T-cell (primary cell): Measurements from ENCODE around the gene TBX4. TPM values are rescaled to one million over a fixed set of nuclear protein-coding genes. Genes with fewer than 3 reads are reported as not detected.

Experiments used
- ATAC-seq, 4 experiments: fragments of 200-7000 bp in 3 of 4; fragments of 150-1000 bp in 1 of 4; cut with Tn5 transposase; replicated peaks in 1 of 4; 1 replicate in 3 of 4; 2 replicates in 1 of 4; pipeline ENCODE4 v1.10.0; 2021; ENCODE audit warnings: moderate library complexity in 3 of 4, mild to moderate bottlenecking in 2 of 4, moderate number of reproducible peaks in 1 of 4
- CTCF ChIA-PET, 2 donors: fragments of 300-600 bp; sonication (Branson Sonifier 250); formaldehyde crosslinking; loops; one replicate each; lab custom pipeline; 2022; ENCODE audit warnings: antibody characterized with exemption in 2 of 2; lab: Charles Lee
- POLR2A ChIA-PET, 2 donors: fragments of 300-600 bp; sonication (Branson Sonifier 250); formaldehyde crosslinking; loops; one replicate each; lab custom pipeline; 2022; ENCODE audit warnings: antibody characterized with exemption in 2 of 2; lab: Charles Lee
- DNase-seq, 35 experiments: peaks; one replicate each; pipeline versions ENCODE4 v3.0.0 to v3.0.0-alpha.2; 2013 to 2023
- H3K27ac ChIP-seq: one replicate; pipeline ENCODE4 v1.5.1; 2013; ENCODE audit warnings: low read length
- H3K27me3 ChIP-seq, 2 experiments: replicated peaks in 1 of 2; 1 replicate in 1 of 2; 2 replicates in 1 of 2; pipeline versions ENCODE4 v1.6.1 to v1.7.0; 2013; ENCODE audit warnings: low read length in 1 of 2, mixed read lengths in 1 of 2; ENCODE audit not compliant: control insufficient read depth in 2 of 2, insufficient read depth in 2 of 2; ENCODE audit errors: extremely low read depth in 1 of 2
- H3K36me3 ChIP-seq, 2 donors: 1 replicate in 1 of 2; 2 replicates in 1 of 2; pipeline versions ENCODE4 v1.6.1 to v1.7.0; 2013; ENCODE audit warnings: low read length in 1 of 2; ENCODE audit not compliant: control insufficient read depth in 2 of 2, insufficient read depth in 1 of 2; ENCODE audit errors: extremely low read depth in 1 of 2
- H3K4me1 ChIP-seq, 2 experiments: 1 replicate in 1 of 2; 2 replicates in 1 of 2; pipeline versions ENCODE4 v1.6.1 to v1.7.0; 2013; ENCODE audit warnings: low read length in 2 of 2, mixed read lengths in 1 of 2; ENCODE audit not compliant: insufficient read depth in 2 of 2, control insufficient read depth in 1 of 2; ENCODE audit errors: extremely low read depth in 1 of 2
- H3K4me3 ChIP-seq, 2 donors: 1 replicate in 1 of 2; 2 replicates in 1 of 2; pipeline versions ENCODE4 v1.5.1 to v1.7.0; 2013; ENCODE audit warnings: mild to moderate bottlenecking in 2 of 2, low read length in 1 of 2, moderate library complexity in 1 of 2; ENCODE audit not compliant: control insufficient read depth in 1 of 2; ENCODE audit errors: extremely low read depth in 1 of 2
- H3K9me3 ChIP-seq: 2 replicates; pipeline ENCODE4 v1.7.0; 2013
- H3K27ac Mint-ChIP-seq, 2 donors: one replicate each; pipeline ENCODE4 v1.8.0; 2020 to 2021; ENCODE audit warnings: mild to moderate bottlenecking in 2 of 2, mixed read lengths in 2 of 2
- H3K27me3 Mint-ChIP-seq, 2 donors: one replicate each; pipeline ENCODE4 v1.8.0; 2021 to 2022; ENCODE audit warnings: mixed read lengths in 2 of 2
- H3K36me3 Mint-ChIP-seq: one replicate; pipeline ENCODE4 v1.8.0; 2021; ENCODE audit warnings: mixed read lengths
- H3K4me1 Mint-ChIP-seq, 3 donors: one replicate each; pipeline ENCODE4 v1.8.0; 2020 to 2022; ENCODE audit warnings: mixed read lengths in 3 of 3, mild to moderate bottlenecking in 1 of 3
- H3K4me3 Mint-ChIP-seq, 3 donors: one replicate each; pipeline ENCODE4 v1.8.0; 2020 to 2022; ENCODE audit warnings: mild to moderate bottlenecking in 3 of 3, mixed read lengths in 3 of 3, moderate library complexity in 3 of 3
- H3K9me3 Mint-ChIP-seq, 3 donors: one replicate each; pipeline ENCODE4 v1.8.0; 2020 to 2022; ENCODE audit warnings: mixed read lengths in 3 of 3
- WGBS: methylation state at CpG from one replicate; pipeline ENCODE4 v1.1.5; 2013; ENCODE audit warnings: missing lambda C conversion rate; ENCODE audit not compliant: insufficient coverage; 5-methylcytosine and 5-hydroxymethylcytosine counted together
- total RNA-seq, 35 experiments: library from RNA in 6 of 35; stranded (reverse) in 6 of 35; fragments of 120-200 nt in 1 of 35; gene quantifications; one replicate each; pipeline versions ENCODE4 v1.2.1 to v1.2.4 and lab custom pipeline; 2013 to 2026

TBX4 gene
- total RNA-seq, 5 donors from 2014 or later (not counting 1 experiment from before 2014, with no cell fraction given): not detected

DNA sequence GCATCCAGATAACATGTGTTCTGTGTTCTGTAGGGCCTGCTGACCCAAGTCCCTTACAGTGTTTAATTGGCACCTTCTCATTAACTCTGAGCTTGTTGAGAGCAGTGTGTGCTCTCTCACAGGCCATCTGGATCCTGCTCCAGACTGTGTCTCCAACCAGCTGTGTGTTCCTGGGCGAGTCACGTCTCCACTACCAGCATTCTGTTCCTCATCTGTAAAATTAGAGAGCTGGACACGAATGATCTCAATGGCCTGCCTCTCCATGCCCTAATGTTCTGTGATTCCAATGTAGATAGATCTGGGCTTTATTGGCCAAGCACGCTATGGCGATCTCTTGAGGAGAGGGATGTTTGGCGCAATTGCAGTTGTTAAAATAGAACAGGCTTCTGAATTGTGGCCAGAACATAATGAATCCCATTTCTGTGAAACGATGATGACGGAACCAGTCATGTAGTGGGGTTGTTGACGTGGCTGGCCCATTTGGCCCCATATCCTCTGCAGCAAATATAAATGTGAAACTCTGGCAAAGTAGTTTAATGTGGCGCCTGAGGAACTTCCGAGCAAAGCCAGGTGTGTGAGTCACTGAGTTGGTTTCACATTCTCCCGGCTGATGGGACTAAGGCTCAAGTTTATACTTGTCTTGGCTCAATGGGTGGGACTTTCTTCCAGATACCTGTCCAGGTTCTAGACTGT lies 22.2 kb downstream of the TBX4 start:
- Histone ChIP-seq H3K27me3 (peaks cover 0 to 39% of the 10 kb centered on the region in 2 experiments), H3K4me3 (no peak overlapping the region), H3K4me1 (no peaks in the 10 kb centered on the region), H3K9me3 (no peaks in the 10 kb centered on the region), H3K36me3 (no peaks in the 10 kb centered on the region), H3K27ac (no peak overlapping the region)
- H3K9me3 Mint-ChIP-seq: no peaks in the 10 kb centered on the region
- 91% methylated on average over 11 of the region's 12 CpGs for WGBS
- ChIA-PET POLR2A (no interaction called here), CTCF (no interaction called here)
- H3K36me3 Mint-ChIP-seq: no peaks in the 10 kb centered on the region
- H3K27ac Mint-ChIP-seq: no peak overlapping the region
- H3K4me1 Mint-ChIP-seq: no peaks in the 10 kb centered on the region
- H3K4me3 Mint-ChIP-seq: no peak overlapping the region
- ATAC-seq (no peak), DNase-seq (no peak)
- H3K27me3 Mint-ChIP-seq: peaks cover 11 to 20% of the 10 kb centered on the region in 2 donors

DNA sequence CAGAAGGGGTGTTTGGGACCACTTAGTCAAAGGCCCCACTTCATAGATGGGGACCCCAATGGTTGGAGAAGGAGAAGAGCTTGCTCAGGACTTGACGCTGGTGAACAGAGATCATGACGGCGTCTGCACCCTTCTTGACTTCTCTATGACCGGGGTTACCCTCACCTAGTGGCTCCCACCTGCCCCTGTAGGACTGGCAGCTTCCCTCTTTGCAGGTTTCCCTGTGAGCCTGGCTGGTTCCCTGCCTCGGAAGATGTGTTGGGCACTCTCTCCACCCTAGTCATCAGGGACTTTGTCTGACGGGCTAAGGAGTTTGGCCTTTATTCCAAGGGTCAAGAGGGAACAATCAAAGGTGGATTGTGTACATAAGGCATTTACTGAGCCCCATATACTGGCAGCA lies 22.7 kb downstream of the TBX4 start:
- no peak overlapping the region for H3K4me3 ChIP-seq
- Mint-ChIP-seq H3K27ac (no peak overlapping the region), H3K27me3 (peaks cover 11 to 21% of the 10 kb centered on the region in 2 donors), H3K4me3 (no peak overlapping the region), H3K4me1 (no peaks in the 10 kb centered on the region), H3K36me3 (no peaks in the 10 kb centered on the region), H3K9me3 (no peaks in the 10 kb centered on the region)
- H3K27ac ChIP-seq: no peak overlapping the region
- CTCF ChIA-PET: no interaction called here
- no peaks in the 10 kb centered on the region for H3K9me3 ChIP-seq
- H3K36me3 ChIP-seq: no peaks in the 10 kb centered on the region
- POLR2A ChIA-PET: no interaction called here
- H3K27me3 ChIP-seq: peaks cover 0 to 36% of the 10 kb centered on the region in 2 experiments
- ATAC-seq: no peak
- 74% methylated on average over 5 of the region's 6 CpGs for WGBS
- no peak for DNase-seq
- H3K4me1 ChIP-seq: no peaks in the 10 kb centered on the region

DNA sequence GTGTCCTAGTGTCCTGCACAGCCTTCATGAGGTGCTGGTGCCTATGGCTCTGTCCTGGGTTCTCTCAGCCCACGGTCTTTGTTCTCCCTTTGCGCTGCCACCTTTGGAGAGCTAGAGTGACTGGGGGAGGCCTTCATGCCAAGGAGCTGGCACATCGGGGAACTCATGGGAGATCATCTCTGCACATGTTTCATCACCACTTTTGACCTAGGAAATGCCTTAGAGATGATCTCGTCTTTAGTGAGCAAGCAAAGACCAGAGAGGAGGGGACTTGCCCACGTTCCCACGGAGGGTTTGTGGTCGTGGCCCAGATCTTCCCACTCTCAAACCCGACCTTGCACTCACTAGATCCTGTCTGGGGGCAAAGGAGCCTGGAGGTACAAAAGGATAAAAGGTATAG lies 23.5 kb downstream of the TBX4 start:
- ChIA-PET CTCF (interaction anchor here in 1 of 2 donors (0.5 kb wide), 1 partner anchor 84 kb away, joined by 3 read pairs; no protein-coding TSS in a partner anchor), POLR2A (no interaction called here)
- no peaks in the 10 kb centered on the region for H3K4me1 Mint-ChIP-seq
- H3K4me3 ChIP-seq: no peak overlapping the region
- ATAC-seq (no peak), DNase-seq (no peak)
- no peaks in the 10 kb centered on the region for H3K9me3 ChIP-seq
- H3K36me3 Mint-ChIP-seq: no peaks in the 10 kb centered on the region
- H3K27ac ChIP-seq: no peak overlapping the region
- H3K4me1 ChIP-seq: no peaks in the 10 kb centered on the region
- peaks cover 11 to 20% of the 10 kb centered on the region in 2 donors for H3K27me3 Mint-ChIP-seq
- H3K27ac Mint-ChIP-seq: no peak overlapping the region
- H3K27me3 ChIP-seq: peaks cover 0 to 28% of the 10 kb centered on the region in 2 experiments
- H3K9me3 Mint-ChIP-seq: no peaks in the 10 kb centered on the region
- no peak overlapping the region for H3K4me3 Mint-ChIP-seq
- no peaks in the 10 kb centered on the region for H3K36me3 ChIP-seq
- 84% methylated on average over 3 of the region's 8 CpGs for WGBS

DNA sequence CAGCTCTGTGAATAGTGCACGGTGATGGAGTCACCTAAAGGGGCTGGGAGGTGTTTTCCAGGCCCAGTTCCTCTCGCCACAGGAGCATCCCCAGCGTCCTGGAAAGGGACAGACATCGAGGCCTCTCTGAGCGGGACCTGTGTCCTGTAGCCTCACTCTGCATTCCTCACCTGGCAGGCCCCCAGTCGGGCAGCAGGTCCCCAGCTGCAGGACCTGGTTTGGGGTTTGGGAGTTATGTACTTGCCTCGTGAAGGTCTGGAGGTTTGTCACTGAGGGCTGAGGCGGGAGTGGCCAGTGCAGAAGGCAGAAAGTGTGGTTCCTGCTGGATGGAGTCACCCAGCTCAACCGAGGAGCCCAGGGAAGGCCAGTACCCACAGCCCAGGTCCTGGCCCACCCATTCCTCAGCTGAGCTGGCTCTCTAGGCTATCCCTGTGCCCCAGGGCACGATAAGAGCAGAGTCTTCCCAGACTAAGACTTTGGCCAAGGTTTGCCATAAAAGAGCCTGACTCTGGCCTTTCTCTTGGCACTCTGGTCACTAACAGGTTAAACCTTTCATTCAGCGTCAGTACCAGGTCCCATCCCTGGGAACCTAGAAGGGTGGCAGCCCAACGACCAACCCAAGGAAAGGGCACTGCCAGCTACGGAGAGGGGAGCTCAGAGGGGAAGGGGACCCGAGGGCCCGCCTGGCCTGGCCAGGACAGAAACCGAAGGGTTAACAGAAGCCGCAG lies 24.4 kb downstream of the TBX4 start:
- Mint-ChIP-seq H3K27me3 (peaks cover 11 to 20% of the 10 kb centered on the region in 2 donors), H3K4me3 (no peak overlapping the region), H3K36me3 (no peaks in the 10 kb centered on the region), H3K27ac (no peak overlapping the region), H3K4me1 (no peaks in the 10 kb centered on the region), H3K9me3 (no peaks in the 10 kb centered on the region)
- no peaks in the 10 kb centered on the region for H3K4me1 ChIP-seq
- WGBS: 72% methylated on average over 16 of the region's 17 CpGs
- no peaks in the 10 kb centered on the region for H3K36me3 ChIP-seq
- ChIA-PET POLR2A (no interaction called here), CTCF (no interaction called here)
- peaks cover 0 to 25% of the 10 kb centered on the region in 2 experiments for H3K27me3 ChIP-seq
- no peak overlapping the region for H3K27ac ChIP-seq
- DNase-seq (no peak), ATAC-seq (no peak)
- H3K9me3 ChIP-seq: no peaks in the 10 kb centered on the region
- H3K4me3 ChIP-seq: no peak overlapping the region

DNA sequence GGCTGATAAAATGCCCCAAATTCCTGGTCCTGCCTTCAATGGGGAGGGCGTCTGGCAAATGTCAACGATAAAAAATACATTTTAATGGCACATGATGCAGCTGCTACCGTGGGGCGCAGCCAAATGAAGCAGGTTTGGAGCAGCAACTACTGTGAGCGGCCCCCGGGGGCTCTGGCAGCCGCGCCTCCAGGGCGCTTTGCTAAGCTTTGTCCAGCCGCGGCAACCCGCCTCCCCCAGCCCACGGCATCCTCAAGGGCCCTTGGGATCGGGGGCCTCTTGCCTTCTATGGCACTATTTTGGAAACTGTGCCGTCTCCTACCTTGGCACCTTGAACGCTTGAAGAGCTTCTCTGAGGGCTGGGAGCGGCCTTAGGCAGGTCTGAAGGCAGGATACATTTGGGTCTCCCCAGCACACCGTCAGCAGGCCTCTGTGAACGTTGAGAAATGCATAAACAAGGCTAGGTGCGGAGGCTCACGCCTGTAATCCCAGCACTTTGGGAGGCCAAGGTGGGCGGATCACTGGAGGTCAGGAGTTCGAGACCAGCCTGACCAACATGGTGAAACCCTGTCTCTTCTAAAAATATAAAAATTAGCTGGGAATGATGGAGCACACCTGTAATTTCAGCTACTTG lies 25.1 kb downstream of the TBX4 start:
- CTCF ChIA-PET: no interaction called here
- DNase-seq: no peak
- Mint-ChIP-seq H3K27me3 (peaks cover 11 to 20% of the 10 kb centered on the region in 2 donors), H3K36me3 (no peaks in the 10 kb centered on the region), H3K4me3 (no peak overlapping the region), H3K9me3 (no peaks in the 10 kb centered on the region), H3K27ac (no peak overlapping the region), H3K4me1 (no peaks in the 10 kb centered on the region)
- no peaks in the 10 kb centered on the region for H3K36me3 ChIP-seq
- no peak overlapping the region for H3K27ac ChIP-seq
- no peaks in the 10 kb centered on the region for H3K9me3 ChIP-seq
- no peak for ATAC-seq
- POLR2A ChIA-PET: no interaction called here
- no peak overlapping the region for H3K4me3 ChIP-seq
- no peaks in the 10 kb centered on the region for H3K4me1 ChIP-seq
- 55% methylated on average over 20 of the region's 23 CpGs for WGBS
- H3K27me3 ChIP-seq: peaks cover 0 to 25% of the 10 kb centered on the region in 2 experiments

DNA sequence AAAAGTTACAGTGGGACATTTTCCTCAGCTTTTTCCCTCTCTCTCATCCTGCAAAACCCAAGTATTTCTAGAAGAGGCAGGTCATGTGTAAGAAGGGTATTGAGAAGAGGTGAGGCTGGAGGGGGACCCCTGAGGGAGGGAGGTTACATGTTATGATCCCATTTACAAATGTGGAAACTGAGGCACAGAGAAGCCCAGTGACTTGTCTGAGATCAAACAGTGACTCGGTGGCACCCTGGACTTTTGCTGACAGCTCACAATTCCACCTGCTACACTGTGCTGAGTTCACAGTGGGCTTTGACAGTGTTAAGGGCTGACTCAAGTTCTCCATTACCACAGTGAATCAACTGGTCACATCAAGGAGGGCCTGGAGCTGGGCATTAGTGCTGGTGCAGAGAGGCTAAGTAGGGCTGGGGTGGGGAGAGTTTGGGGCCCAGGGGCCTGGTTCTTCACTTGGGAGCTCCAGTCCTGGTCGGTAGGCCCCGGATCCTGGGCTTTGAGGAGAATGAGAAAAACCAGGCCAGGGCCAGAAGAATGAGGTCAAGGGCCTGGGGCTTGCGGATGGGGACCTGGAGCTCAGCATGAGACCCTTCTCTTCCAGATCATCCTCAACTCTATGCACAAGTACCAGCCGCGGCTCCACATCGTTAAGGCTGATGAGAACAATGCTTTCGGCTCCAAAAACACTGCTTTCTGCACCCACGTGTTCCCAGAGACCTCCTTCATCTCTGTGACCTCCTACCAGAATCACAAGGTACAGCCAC lies 26.0 kb downstream of the TBX4 start:
- H3K27ac ChIP-seq: no peak overlapping the region
- peaks cover 11 to 20% of the 10 kb centered on the region in 2 donors for H3K27me3 Mint-ChIP-seq
- no peaks in the 10 kb centered on the region for H3K4me1 ChIP-seq
- WGBS: 88% methylated on average over 9 of the region's 9 CpGs
- POLR2A ChIA-PET: no interaction called here
- H3K9me3 ChIP-seq: no peaks in the 10 kb centered on the region
- H3K36me3 Mint-ChIP-seq: no peaks in the 10 kb centered on the region
- H3K4me3 ChIP-seq: no peak overlapping the region
- no peak for DNase-seq
- no peaks in the 10 kb centered on the region for H3K36me3 ChIP-seq
- CTCF ChIA-PET: no interaction called here
- no peak for ATAC-seq
- H3K4me1 Mint-ChIP-seq: no peaks in the 10 kb centered on the region
- H3K27me3 ChIP-seq: peaks cover 0 to 25% of the 10 kb centered on the region in 2 experiments
- no peak overlapping the region for H3K4me3 Mint-ChIP-seq
- no peak overlapping the region for H3K27ac Mint-ChIP-seq
- no peaks in the 10 kb centered on the region for H3K9me3 Mint-ChIP-seq
